IMR-90 (cell line): ENCODE results near the gene IL1RAP. TPM values are rescaled to one million over a fixed set of nuclear protein-coding genes. Genes with fewer than 3 reads are reported as not detected.

ENCODE experiments used
- ATAC-seq: fragments of 200-7000 bp; cut with Tn5 transposase; 2 replicates; pipeline ENCODE4 v1.9.1; 2020; ENCODE audit warnings: low read depth, mild to moderate bottlenecking, moderate library complexity
- BruUV-seq: library from RNA; stranded (reverse); fragments of 400-500 nt; replicated peaks from 2 replicates; lab custom pipeline; 2021; lab: Mats Ljungman, UMichigan
- CTCF ChIA-PET: fragments of 300-600 bp; formaldehyde crosslinking; extraction: SDS; loops from one replicate; lab custom pipeline; 2021; ENCODE audit warnings: antibody characterized with exemption; lab: Yijun Ruan, JAX
- POLR2A ChIA-PET: fragments of 300-600 bp; sonication (Branson Sonifier 250); formaldehyde crosslinking; loops from one replicate; lab custom pipeline; 2022; ENCODE audit warnings: antibody characterized with exemption; ENCODE audit not compliant: unreplicated experiment; lab: Charles Lee
- DNase-seq: peaks from one replicate; pipeline ENCODE4 v3.0.0; 2013
- H2AFZ ChIP-seq: replicated peaks from 2 replicates; pipeline ENCODE3; 2013; ENCODE audit warnings: low read length, mild to moderate bottlenecking; ENCODE audit not compliant: poor library complexity
- H2AK5ac ChIP-seq: 2 replicates; pipeline ENCODE4 v1.6.1; 2013; ENCODE audit warnings: low read depth, low read length, inconsistent platforms
- H2AK9ac ChIP-seq: replicated peaks from 2 replicates; pipeline ENCODE3; 2013; ENCODE audit warnings: mild to moderate bottlenecking, low read depth, low read length, moderate library complexity; ENCODE audit not compliant: poor library complexity
- H2BK120ac ChIP-seq: 2 replicates; pipeline ENCODE4 v1.6.1; 2013; ENCODE audit warnings: low read depth, low read length, inconsistent platforms
- H2BK15ac ChIP-seq: 3 replicates; pipeline ENCODE4 v1.6.1; 2013; ENCODE audit warnings: low read depth, low read length, inconsistent platforms
- H2BK20ac ChIP-seq: 2 replicates; pipeline ENCODE4 v1.6.1; 2013; ENCODE audit warnings: low read depth, mild to moderate bottlenecking, inconsistent platforms, low read length, moderate library complexity
- H2BK5ac ChIP-seq: 2 replicates; pipeline ENCODE4 v1.6.1; 2013; ENCODE audit warnings: mild to moderate bottlenecking, low read depth, low read length, inconsistent platforms; ENCODE audit not compliant: poor library complexity, severe bottlenecking
- H3K14ac ChIP-seq: replicated peaks from 2 replicates; pipeline ENCODE4 v1.6.1; 2013; ENCODE audit warnings: low read depth, low read length, inconsistent platforms
- H3K18ac ChIP-seq: 2 replicates; pipeline ENCODE4 v1.6.1; 2013; ENCODE audit warnings: low read depth, low read length, control low read depth
- H3K23ac ChIP-seq: 2 replicates; pipeline ENCODE4 v1.6.1; 2013; ENCODE audit warnings: low read depth, low read length, inconsistent platforms
- H3K27ac ChIP-seq: 2 replicates; pipeline ENCODE4 v1.5.1; 2013; ENCODE audit warnings: mild to moderate bottlenecking, control low read depth, low read length; ENCODE audit not compliant: insufficient read depth
- H3K27me3 ChIP-seq: 2 replicates; pipeline ENCODE4 v1.6.1; 2013; ENCODE audit warnings: low read length; ENCODE audit not compliant: control insufficient read depth, insufficient read depth
- H3K36me3 ChIP-seq: 2 replicates; pipeline ENCODE4 v1.6.1; 2013; ENCODE audit warnings: low read length, mixed read lengths; ENCODE audit not compliant: control insufficient read depth, insufficient read depth
- H3K4ac ChIP-seq: 2 replicates; pipeline ENCODE4 v1.6.1; 2013; ENCODE audit warnings: low read depth, low read length, inconsistent platforms
- H3K4me1 ChIP-seq: 2 replicates; pipeline ENCODE4 v1.6.1; 2013; ENCODE audit warnings: low read length, mixed read lengths; ENCODE audit not compliant: control insufficient read depth, insufficient read depth
- H3K4me2 ChIP-seq: 2 replicates; pipeline ENCODE4 v1.6.1; 2013; ENCODE audit warnings: low read depth, mild to moderate bottlenecking, control low read depth, low read length, moderate library complexity
- H3K4me3 ChIP-seq: 2 replicates; pipeline ENCODE4 v1.5.1; 2013; ENCODE audit warnings: low read depth, mild to moderate bottlenecking, control low read depth, low read length, moderate library complexity; ENCODE audit not compliant: insufficient read depth
- H3K56ac ChIP-seq: 2 replicates; pipeline ENCODE4 v1.6.1; 2013; ENCODE audit warnings: low read length, inconsistent platforms; ENCODE audit not compliant: insufficient read depth; ENCODE audit errors: extremely low read depth
- H3K79me1 ChIP-seq, 2 experiments: 2 replicates each; pipeline ENCODE4 v1.6.1; 2013; ENCODE audit warnings: low read length in 2 of 2, inconsistent platforms in 1 of 2, low read depth in 1 of 2
- H3K9ac ChIP-seq: 2 replicates; pipeline ENCODE4 v1.6.1; 2013; ENCODE audit warnings: low read depth, low read length, control low read depth
- H3K9me1 ChIP-seq: 2 replicates; pipeline ENCODE4 v1.6.1; 2013; ENCODE audit warnings: low read length, inconsistent platforms; ENCODE audit not compliant: insufficient read depth
- H3K9me3 ChIP-seq: 2 replicates; pipeline ENCODE4 v1.6.1; 2013; ENCODE audit warnings: low read length; ENCODE audit not compliant: control insufficient read depth, insufficient read depth
- H4K20me1 ChIP-seq: 2 replicates; pipeline ENCODE4 v1.6.1; 2013; ENCODE audit warnings: low read length, inconsistent platforms; ENCODE audit not compliant: insufficient read depth
- H4K5ac ChIP-seq: 2 replicates; pipeline ENCODE4 v1.6.1; 2013; ENCODE audit warnings: mild to moderate bottlenecking, low read depth, low read length, control low read depth
- H4K8ac ChIP-seq, 2 experiments: 2 replicates each; pipeline ENCODE4 v1.6.1; 2013; ENCODE audit warnings: low read depth in 2 of 2, low read length in 2 of 2, control low read depth in 1 of 2, inconsistent platforms in 1 of 2
- H4K91ac ChIP-seq: 2 replicates; pipeline ENCODE4 v1.6.1; 2013; ENCODE audit warnings: low read depth, low read length, inconsistent platforms; ENCODE audit not compliant: insufficient read depth
- CEBPB ChIP-seq: IDR thresholded peaks from 2 replicates; pipeline ENCODE4 v1.6.1; 2012; ENCODE audit warnings: low read depth, low read length, improper control_type of control experiment
- MXI1 ChIP-seq: IDR thresholded peaks from 2 replicates; pipeline ENCODE4 v1.6.1; 2012; ENCODE audit warnings: low read depth, mild to moderate bottlenecking, low read length, moderate library complexity, borderline replicate concordance
- POLR2A ChIP-seq: IDR thresholded peaks from 2 replicates; pipeline ENCODE4 v1.6.1; 2012; ENCODE audit warnings: mild to moderate bottlenecking, low read depth, low read length
- RAD21 ChIP-seq: IDR thresholded peaks from 2 replicates; pipeline ENCODE4 v1.6.1; 2012; ENCODE audit warnings: low read length, improper control_type of control experiment
- WGBS, 2 experiments: methylation state at CpG; one replicate each; pipeline versions ENCODE4 v1.1.5 to v1.1.7; 2013; ENCODE audit warnings: missing lambda C conversion rate in 2 of 2; ENCODE audit not compliant: insufficient read length in 1 of 2; ENCODE audit errors: extremely low coverage in 2 of 2; 5-methylcytosine and 5-hydroxymethylcytosine counted together
- dilution Hi-C: fragments of 300-500 bp; cut with HindIII; formaldehyde crosslinking; loops from one replicate; pipeline ENCODE4 v1.14.3; 2018; ENCODE audit warnings: low sequenced_read_pairs; ENCODE audit not compliant: unreplicated experiment
- in situ Hi-C: fragments of 300-500 bp; cut with MboI; formaldehyde crosslinking; loops from 3 replicates; pipeline ENCODE4 v1.14.3; 2019; ENCODE audit warnings: low sequenced_read_pairs, inconsistent platforms, mixed read lengths
- intact Hi-C: fragments of 100-400 bp; cut with micrococcal nuclease; formaldehyde crosslinking; loops from 2 replicates; pipeline ENCODE4 v1.10.0; 2022
- polyA plus RNA-seq, 3 experiments: library from polyadenylated mRNA; depleted of rRNA; stranded (reverse); fragments of >200 nt; gene quantifications; 2 replicates each; pipeline ENCODE4 v1.2.3, GENCODE V29; 2012; ENCODE audit warnings: low replicate concordance in 1 of 3
- total RNA-seq: library from RNA; depleted of rRNA; stranded (reverse); fragments of >200 nt; gene quantifications from 2 replicates; pipeline ENCODE4 v1.2.3, GENCODE V29; 2012
- TF ChIP-seq, protein P1 (sequence below): conservative IDR thresholded peaks from 2 replicates; pipeline ENCODE4 v1.5.1; 2012; ENCODE audit warnings: mild to moderate bottlenecking, low read depth, low read length, improper control_type of control experiment

The IL1RAP gene
- total and polyA plus RNA-seq, 2 of the 4 experiments (the other 2 are of a cell fraction), result 8.3 to 11.3 TPM

DNA sequence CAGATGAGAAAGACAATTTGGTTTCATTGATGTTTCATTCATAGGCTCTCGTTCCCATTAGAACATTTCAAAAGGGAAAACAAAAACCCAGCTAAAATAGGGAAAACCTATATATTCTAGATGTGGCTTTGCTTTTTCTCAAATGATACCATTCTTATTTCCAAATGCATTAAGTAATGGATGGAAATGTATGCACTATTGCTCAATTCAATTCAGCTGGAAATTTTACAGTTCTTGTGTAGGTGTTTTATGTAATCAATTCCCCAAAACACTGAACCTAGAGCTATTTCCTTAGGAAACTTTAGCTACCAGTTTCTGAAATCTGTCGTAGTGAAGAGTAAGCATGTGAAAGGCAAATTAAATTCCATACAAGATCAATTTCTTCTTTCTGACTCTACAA, 11.7 kb downstream of the IL1RAP start:
- no peak for ATAC-seq
- Histone ChIP-seq H2BK5ac (no peak overlapping the region), H3K27me3 (no peaks in the 10 kb centered on the region), H3K9me1 (no peaks in the 10 kb centered on the region), H4K91ac (no peak overlapping the region), H4K8ac (no peak overlapping the region), H4K5ac (no peak overlapping the region), H3K79me1 (peaks cover 15 to 16% of the 10 kb centered on the region in 2 experiments), H2BK20ac (no peak overlapping the region), H3K23ac (no peak overlapping the region), H3K36me3 (no peaks in the 10 kb centered on the region), H3K18ac (no peak overlapping the region), H3K4me3 (no peak overlapping the region), H3K9ac (no peak overlapping the region), H3K56ac (no peak overlapping the region), H3K4ac (no peak overlapping the region), H3K27ac (no peak overlapping the region), H3K4me1 (peaks cover 8% of the 10 kb centered on the region), H2AK5ac (no peak overlapping the region), H2BK15ac (no peak overlapping the region), H2BK120ac (no peak overlapping the region), H4K20me1 (no peaks in the 10 kb centered on the region), H3K9me3 (no peaks in the 10 kb centered on the region), H2AFZ (no peak overlapping the region), H3K14ac (no peak overlapping the region), H3K4me2 (no peak overlapping the region), H2AK9ac (no peak overlapping the region)
- in situ Hi-C loops (no loop called here), dilution Hi-C loops (no loop called here), intact Hi-C loops (no loop called here)
- DNase-seq, result no peak
- TF ChIP-seq MXI1, result no peak
- no peak for TF ChIP-seq POLR2A
- TF ChIP-seq, protein P1, sequence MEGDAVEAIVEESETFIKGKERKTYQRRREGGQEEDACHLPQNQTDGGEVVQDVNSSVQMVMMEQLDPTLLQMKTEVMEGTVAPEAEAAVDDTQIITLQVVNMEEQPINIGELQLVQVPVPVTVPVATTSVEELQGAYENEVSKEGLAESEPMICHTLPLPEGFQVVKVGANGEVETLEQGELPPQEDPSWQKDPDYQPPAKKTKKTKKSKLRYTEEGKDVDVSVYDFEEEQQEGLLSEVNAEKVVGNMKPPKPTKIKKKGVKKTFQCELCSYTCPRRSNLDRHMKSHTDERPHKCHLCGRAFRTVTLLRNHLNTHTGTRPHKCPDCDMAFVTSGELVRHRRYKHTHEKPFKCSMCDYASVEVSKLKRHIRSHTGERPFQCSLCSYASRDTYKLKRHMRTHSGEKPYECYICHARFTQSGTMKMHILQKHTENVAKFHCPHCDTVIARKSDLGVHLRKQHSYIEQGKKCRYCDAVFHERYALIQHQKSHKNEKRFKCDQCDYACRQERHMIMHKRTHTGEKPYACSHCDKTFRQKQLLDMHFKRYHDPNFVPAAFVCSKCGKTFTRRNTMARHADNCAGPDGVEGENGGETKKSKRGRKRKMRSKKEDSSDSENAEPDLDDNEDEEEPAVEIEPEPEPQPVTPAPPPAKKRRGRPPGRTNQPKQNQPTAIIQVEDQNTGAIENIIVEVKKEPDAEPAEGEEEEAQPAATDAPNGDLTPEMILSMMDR, result no peak
- no peak for TF ChIP-seq RAD21
- 0 out of 2 replicates have a peak, but pooled peaks have one; percentile 12 for TF ChIP-seq CEBPB
- no TSS peak for BruUV-seq
- no CpG with 5 or more reads among the region's 2 CpGs for WGBS, 2 experiments
- POLR2A ChIA-PET, result no interaction called here
- CTCF ChIA-PET, result no interaction called here
